A549 (cell line): Measurements from ENCODE around the gene ATP8B4.

Experiments used
- CHD2 ChIP-seq: fragments of 150-350 bp; IDR thresholded peaks from 2 replicates; pipeline ENCODE4 v1.6.1; 2014; ENCODE audit warnings: low read length; ENCODE audit not compliant: partially characterized antibody
- CTCF ChIP-seq: fragments of >200 bp; sonication (Bioruptor Twin); formaldehyde crosslinking; IDR thresholded peaks from 3 replicates; pipeline ENCODE4 v1.5.1; 2016
- ELK1 ChIP-seq: fragments of 150-350 bp; IDR thresholded peaks from 2 replicates; pipeline ENCODE4 v1.6.1; 2014; ENCODE audit warnings: low read depth, mild to moderate bottlenecking, low read length
- HEYL ChIP-seq: fragments of 250-450 bp; sonication (Bioruptor Pico); IDR thresholded peaks from 2 replicates; pipeline ENCODE4 v1.8.0; 2021; ENCODE audit warnings: mild to moderate bottlenecking, moderate library complexity
- JUN ChIP-seq, 2 experiments: fragments of >200 bp; sonication (Bioruptor Twin); formaldehyde crosslinking; IDR thresholded peaks; 2 replicates in 1 of 2; 3 replicates in 1 of 2; pipeline ENCODE4 v1.6.1; 2016 to 2017
- NR3C1 ChIP-seq: fragments of >200 bp; sonication (Bioruptor Twin); formaldehyde crosslinking; IDR thresholded peaks from 3 replicates; pipeline ENCODE4 v1.6.1; 2017
- POLR2A ChIP-seq: IDR thresholded peaks from 2 replicates; pipeline ENCODE4 v1.6.1; 2012; ENCODE audit warnings: mild to moderate bottlenecking, low read length
- RARB ChIP-seq: fragments of 250-450 bp; sonication (Bioruptor Pico); IDR thresholded peaks from 2 replicates; pipeline ENCODE4 v1.8.0; 2021; ENCODE audit warnings: mild to moderate bottlenecking, moderate library complexity
- SMC3 ChIP-seq: fragments of >200 bp; sonication (Bioruptor Twin); formaldehyde crosslinking; IDR thresholded peaks from 3 replicates; pipeline ENCODE4 v1.6.1; 2018; ENCODE audit warnings: inconsistent platforms
- TF ChIP-seq, protein P1 (sequence below): fragments of 200-600 bp; sonication (generic); IDR thresholded peaks from 2 replicates; pipeline ENCODE4 v1.6.1; 2016; ENCODE audit warnings: antibody characterized with exemption, mild to moderate bottlenecking, moderate library complexity

DNA sequence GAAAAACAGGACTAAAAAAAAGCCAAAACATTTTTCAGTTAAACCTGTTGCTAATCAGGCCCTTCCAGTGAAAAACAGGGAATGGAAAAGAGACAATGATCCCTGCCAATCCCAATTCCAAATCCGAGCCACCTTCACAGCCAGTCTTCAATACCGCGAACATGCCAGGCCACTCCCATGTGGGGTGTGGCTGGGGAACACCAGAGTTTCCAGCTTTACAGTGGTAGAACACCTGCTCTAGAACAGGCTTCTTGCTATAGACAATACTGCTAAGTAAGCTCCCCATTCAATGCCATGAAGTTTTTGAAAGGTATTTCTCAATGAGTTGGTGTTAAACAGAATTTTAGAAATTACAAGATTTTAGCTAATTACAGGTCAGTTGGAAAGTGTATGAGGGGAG is 228.3 kb downstream of the ATP8B4 start:
- TF ChIP-seq SMC3 (no peak), CTCF (no peak), POLR2A (no peak), RARB (CRISPR knock-in tag) (no peak), HEYL (CRISPR knock-in tag) (no peak), ELK1 (no peak), CHD2 (no peak), JUN (IDR thresholded peaks at IDR 0.05) (no peak), NR3C1 (no peak)
- TF ChIP-seq, protein P1, sequence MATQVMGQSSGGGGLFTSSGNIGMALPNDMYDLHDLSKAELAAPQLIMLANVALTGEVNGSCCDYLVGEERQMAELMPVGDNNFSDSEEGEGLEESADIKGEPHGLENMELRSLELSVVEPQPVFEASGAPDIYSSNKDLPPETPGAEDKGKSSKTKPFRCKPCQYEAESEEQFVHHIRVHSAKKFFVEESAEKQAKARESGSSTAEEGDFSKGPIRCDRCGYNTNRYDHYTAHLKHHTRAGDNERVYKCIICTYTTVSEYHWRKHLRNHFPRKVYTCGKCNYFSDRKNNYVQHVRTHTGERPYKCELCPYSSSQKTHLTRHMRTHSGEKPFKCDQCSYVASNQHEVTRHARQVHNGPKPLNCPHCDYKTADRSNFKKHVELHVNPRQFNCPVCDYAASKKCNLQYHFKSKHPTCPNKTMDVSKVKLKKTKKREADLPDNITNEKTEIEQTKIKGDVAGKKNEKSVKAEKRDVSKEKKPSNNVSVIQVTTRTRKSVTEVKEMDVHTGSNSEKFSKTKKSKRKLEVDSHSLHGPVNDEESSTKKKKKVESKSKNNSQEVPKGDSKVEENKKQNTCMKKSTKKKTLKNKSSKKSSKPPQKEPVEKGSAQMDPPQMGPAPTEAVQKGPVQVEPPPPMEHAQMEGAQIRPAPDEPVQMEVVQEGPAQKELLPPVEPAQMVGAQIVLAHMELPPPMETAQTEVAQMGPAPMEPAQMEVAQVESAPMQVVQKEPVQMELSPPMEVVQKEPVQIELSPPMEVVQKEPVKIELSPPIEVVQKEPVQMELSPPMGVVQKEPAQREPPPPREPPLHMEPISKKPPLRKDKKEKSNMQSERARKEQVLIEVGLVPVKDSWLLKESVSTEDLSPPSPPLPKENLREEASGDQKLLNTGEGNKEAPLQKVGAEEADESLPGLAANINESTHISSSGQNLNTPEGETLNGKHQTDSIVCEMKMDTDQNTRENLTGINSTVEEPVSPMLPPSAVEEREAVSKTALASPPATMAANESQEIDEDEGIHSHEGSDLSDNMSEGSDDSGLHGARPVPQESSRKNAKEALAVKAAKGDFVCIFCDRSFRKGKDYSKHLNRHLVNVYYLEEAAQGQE, result no peak
